BE2C (cell line): ENCODE data around the gene PPIF.

Experiments used
- DNase-seq: peaks from one replicate; pipeline ENCODE4 v3.0.0-alpha.2; 2020
- H3K27me3 ChIP-seq: fragments of 250-450 bp; sonication (Bioruptor Pico); 2 replicates; pipeline ENCODE4 v1.5.1; 2020; ENCODE audit warnings: mild to moderate bottlenecking
- H3K36me3 ChIP-seq: fragments of 250-450 bp; sonication (Bioruptor Pico); 2 replicates; pipeline ENCODE4 v1.5.1; 2020; ENCODE audit warnings: mild to moderate bottlenecking
- H3K4me1 ChIP-seq: fragments of 250-450 bp; sonication (Bioruptor Pico); 2 replicates; pipeline ENCODE4 v1.5.1; 2020
- H3K4me3 ChIP-seq: 2 replicates; pipeline ENCODE4 v1.5.1; 2011; ENCODE audit warnings: low read depth, low read length
- H3K9me3 ChIP-seq: fragments of 250-450 bp; sonication (Bioruptor Pico); 2 replicates; pipeline ENCODE4 v1.5.1; 2020
- CTCF ChIP-seq: IDR thresholded peaks from 2 replicates; pipeline ENCODE4 v1.5.1; 2012; ENCODE audit warnings: mild to moderate bottlenecking, low read depth, low read length

The PPIF gene

GRCh38 chr10:79386637-79387465, 39.6 kb downstream of the PPIF start:
- no peaks in the 10 kb centered on the region for H3K4me1 ChIP-seq
- no peaks in the 10 kb centered on the region for H3K36me3 ChIP-seq
- DNase-seq, result no peak
- H3K9me3 ChIP-seq, result no peaks in the 10 kb centered on the region
- H3K27me3 ChIP-seq, result no peaks in the 10 kb centered on the region
- no peak for TF ChIP-seq CTCF
- no peak overlapping the region for H3K4me3 ChIP-seq

GRCh38 chr10:79387466-79387973, 40.3 kb downstream of the PPIF start:
- no peaks in the 10 kb centered on the region for H3K4me1 ChIP-seq
- no peak overlapping the region for H3K4me3 ChIP-seq
- no peaks in the 10 kb centered on the region for H3K9me3 ChIP-seq
- DNase-seq, result no peak
- no peak for TF ChIP-seq CTCF
- no peaks in the 10 kb centered on the region for H3K36me3 ChIP-seq
- H3K27me3 ChIP-seq, result no peaks in the 10 kb centered on the region

- H3K36me3 ChIP-seq, result no peaks in the 10 kb centered on the region
- H3K4me3 ChIP-seq, result no peak overlapping the region
- H3K9me3 ChIP-seq, result no peaks in the 10 kb centered on the region
- DNase-seq, result no peak
- TF ChIP-seq CTCF, result no peak
- H3K27me3 ChIP-seq, result no peaks in the 10 kb centered on the region
- H3K4me1 ChIP-seq, result no peaks in the 10 kb centered on the region
Observed at GRCh38 chr10:79387974-79388850, 40.9 kb downstream of the PPIF start.

- Histone ChIP-seq H3K4me1 (no peaks in the 10 kb centered on the region), H3K36me3 (no peaks in the 10 kb centered on the region), H3K4me3 (no peak overlapping the region), H3K9me3 (no peaks in the 10 kb centered on the region), H3K27me3 (no peaks in the 10 kb centered on the region)
- no peak for TF ChIP-seq CTCF
- no peak for DNase-seq
Observed at GRCh38 chr10:79390057-79390456, 42.8 kb downstream of the PPIF start.

GRCh38 chr10:79390551-79391229, 43.4 kb downstream of the PPIF start:
- Histone ChIP-seq H3K4me3 (no peak overlapping the region), H3K36me3 (no peaks in the 10 kb centered on the region), H3K27me3 (no peaks in the 10 kb centered on the region), H3K9me3 (no peaks in the 10 kb centered on the region), H3K4me1 (no peaks in the 10 kb centered on the region)
- no peak for TF ChIP-seq CTCF
- DNase-seq, result no peak
